ENCODE data around the gene SAXO1.
"Not testable (repeated sequence)": the region's sequence is repeated elsewhere in the genome, so short reads cannot be mapped to it uniquely, and the experiment has no call there.

SAXO1 gene

GRCh38 chr9:18935541-18935940 lies 97.5 kb downstream of the SAXO1 start:
- H2BK120ac ChIP-seq (ENCODE audit: low read depth, low read length), result no peak overlapping the region
- no peak overlapping the region for H3K4me3 ChIP-seq (ENCODE audit: low read length)
- no peaks in the 10 kb centered on the region for H3K79me2 ChIP-seq (ENCODE audit: control insufficient read depth, insufficient read depth, low read length)
- H4K8ac ChIP-seq (ENCODE audit: low read depth, low read length), result no peak overlapping the region
- H3K56ac ChIP-seq (ENCODE audit: low read length), result no peak overlapping the region
- no peak overlapping the region for H2BK15ac ChIP-seq (replicated peaks; ENCODE audit: low read depth)
- DNase-seq, result no peak
- H3K9ac ChIP-seq (ENCODE audit: low read length), result no peak overlapping the region
- H3K36me3 ChIP-seq (ENCODE audit: control insufficient read depth, insufficient read depth, low read length), result no peaks in the 10 kb centered on the region
- no peak overlapping the region for H3K4me2 ChIP-seq (ENCODE audit: low read length)
- H3K18ac ChIP-seq (ENCODE audit: low read length), result no peak overlapping the region
- no peak overlapping the region for H2AK5ac ChIP-seq (ENCODE audit: low read length)
- no peak overlapping the region for H4K5ac ChIP-seq (ENCODE audit: low read length)
- no peak overlapping the region for H3K4ac ChIP-seq (ENCODE audit: low read depth, low read length)
- no CpG with 5 or more reads among the region's 2 CpGs for WGBS (ENCODE audit: extremely low coverage, insufficient coverage, low lambda C conversion rate)
- no peak overlapping the region for H3K23ac ChIP-seq (ENCODE audit: low read length)
- H3K27me3 ChIP-seq (ENCODE audit: insufficient read depth, low read length, poor library complexity), result no peaks in the 10 kb centered on the region
- no peak overlapping the region for H3K27ac ChIP-seq (ENCODE audit: low read depth, low read length)
- H3K4me1 ChIP-seq (ENCODE audit: control insufficient read depth, low read depth, low read length), result no peaks in the 10 kb centered on the region
- no peaks in the 10 kb centered on the region for H3K79me1 ChIP-seq (ENCODE audit: low read length)
- no peak overlapping the region for H2BK5ac ChIP-seq (ENCODE audit: low read length)

GRCh38 chr9:18930611-18931010 lies 102.4 kb downstream of the SAXO1 start:
- DNase-seq, result not testable (repeated sequence)
- WGBS (ENCODE audit: extremely low coverage, insufficient coverage, low lambda C conversion rate), result no CpG with 5 or more reads among the region's 13 CpGs

GRCh38 chr9:18928711-18929110 lies 104.3 kb downstream of the SAXO1 start:
- Histone ChIP-seq H3K4me1 (ENCODE audit: control insufficient read depth, low read depth, low read length) (no peaks in the 10 kb centered on the region), H3K56ac (ENCODE audit: low read length) (no peak overlapping the region), H3K4ac (ENCODE audit: low read depth, low read length) (no peak overlapping the region), H2BK5ac (ENCODE audit: low read length) (no peak overlapping the region), H3K4me3 (ENCODE audit: low read length) (no peak overlapping the region), H3K4me2 (ENCODE audit: low read length) (no peak overlapping the region), H3K18ac (ENCODE audit: low read length) (no peak overlapping the region), H3K9ac (ENCODE audit: low read length) (no peak overlapping the region), H3K27ac (ENCODE audit: low read depth, low read length) (no peak overlapping the region), H3K79me1 (ENCODE audit: low read length) (no peaks in the 10 kb centered on the region), H2AK5ac (ENCODE audit: low read length) (no peak overlapping the region), H4K8ac (ENCODE audit: low read depth, low read length) (no peak overlapping the region), H3K23ac (ENCODE audit: low read length) (no peak overlapping the region), H3K36me3 (ENCODE audit: control insufficient read depth, insufficient read depth, low read length) (no peaks in the 10 kb centered on the region), H4K5ac (ENCODE audit: low read length) (no peak overlapping the region), H2BK120ac (ENCODE audit: low read depth, low read length) (no peak overlapping the region), H3K79me2 (ENCODE audit: control insufficient read depth, insufficient read depth, low read length) (no peaks in the 10 kb centered on the region), H2BK15ac (replicated peaks; ENCODE audit: low read depth) (no peak overlapping the region), H3K27me3 (ENCODE audit: insufficient read depth, low read length, poor library complexity) (no peaks in the 10 kb centered on the region)
- DNase-seq, result no peak
- WGBS (ENCODE audit: extremely low coverage, insufficient coverage, low lambda C conversion rate), result no CpG with 5 or more reads among the region's 7 CpGs

More at GRCh38 chr9:18930611-18931010, 102.4 kb downstream of the SAXO1 start:
- H3K23ac ChIP-seq (ENCODE audit: low read length); H3K4me2 ChIP-seq (ENCODE audit: low read length); H2BK15ac ChIP-seq (replicated peaks; ENCODE audit: low read depth); H3K36me3 ChIP-seq (ENCODE audit: control insufficient read depth, insufficient read depth, low read length); H3K56ac ChIP-seq (ENCODE audit: low read length); H2BK120ac ChIP-seq (ENCODE audit: low read depth, low read length); H4K8ac ChIP-seq (ENCODE audit: low read depth, low read length); H2AK5ac ChIP-seq (ENCODE audit: low read length); H3K27ac ChIP-seq (ENCODE audit: low read depth, low read length); H2BK5ac ChIP-seq (ENCODE audit: low read length); H3K18ac ChIP-seq (ENCODE audit: low read length); H3K27me3 ChIP-seq (ENCODE audit: insufficient read depth, low read length, poor library complexity); H3K4me1 ChIP-seq (ENCODE audit: control insufficient read depth, low read depth, low read length); H3K4ac ChIP-seq (ENCODE audit: low read depth, low read length); H4K5ac ChIP-seq (ENCODE audit: low read length); H3K79me1 ChIP-seq (ENCODE audit: low read length); H3K79me2 ChIP-seq (ENCODE audit: control insufficient read depth, insufficient read depth, low read length); H3K4me3 ChIP-seq (ENCODE audit: low read length); H3K9ac ChIP-seq (ENCODE audit: low read length): not testable (repeated sequence)

- no peak overlapping the region for H3K4me2 ChIP-seq (ENCODE audit: low read length)
- no peak overlapping the region for H2BK15ac ChIP-seq (replicated peaks; ENCODE audit: low read depth)
- no peaks in the 10 kb centered on the region for H3K36me3 ChIP-seq (ENCODE audit: control insufficient read depth, insufficient read depth, low read length)
- DNase-seq, result no peak
- no peaks in the 10 kb centered on the region for H3K79me2 ChIP-seq (ENCODE audit: control insufficient read depth, insufficient read depth, low read length)
- no peak overlapping the region for H3K4me3 ChIP-seq (ENCODE audit: low read length)
- H3K23ac ChIP-seq (ENCODE audit: low read length), result no peak overlapping the region
- no peak overlapping the region for H3K18ac ChIP-seq (ENCODE audit: low read length)
- no peak overlapping the region for H3K56ac ChIP-seq (ENCODE audit: low read length)
- H4K5ac ChIP-seq (ENCODE audit: low read length), result no peak overlapping the region
- no peaks in the 10 kb centered on the region for H3K27me3 ChIP-seq (ENCODE audit: insufficient read depth, low read length, poor library complexity)
- no peak overlapping the region for H2AK5ac ChIP-seq (ENCODE audit: low read length)
- no peak overlapping the region for H2BK5ac ChIP-seq (ENCODE audit: low read length)
- no peak overlapping the region for H3K27ac ChIP-seq (ENCODE audit: low read depth, low read length)
- no peaks in the 10 kb centered on the region for H3K79me1 ChIP-seq (ENCODE audit: low read length)
- H3K4me1 ChIP-seq (ENCODE audit: control insufficient read depth, low read depth, low read length), result no peaks in the 10 kb centered on the region
- no peak overlapping the region for H3K9ac ChIP-seq (ENCODE audit: low read length)
- no peak overlapping the region for H2BK120ac ChIP-seq (ENCODE audit: low read depth, low read length)
- WGBS (ENCODE audit: extremely low coverage, insufficient coverage, low lambda C conversion rate), result no CpG with 5 or more reads among the region's 3 CpGs
- no peak overlapping the region for H3K4ac ChIP-seq (ENCODE audit: low read depth, low read length)
- H4K8ac ChIP-seq (ENCODE audit: low read depth, low read length), result no peak overlapping the region
These were observed 106.5 kb downstream of the SAXO1 start for GRCh38 chr9:18926513-18926912.

GRCh38 chr9:18925880-18926279 lies 107.1 kb downstream of the SAXO1 start:
- no peaks in the 10 kb centered on the region for H3K4me1 ChIP-seq (ENCODE audit: control insufficient read depth, low read depth, low read length)
- DNase-seq, result no peak
- H3K4ac ChIP-seq (ENCODE audit: low read depth, low read length), result no peak overlapping the region
- H4K5ac ChIP-seq (ENCODE audit: low read length), result no peak overlapping the region
- H3K79me1 ChIP-seq (ENCODE audit: low read length), result no peaks in the 10 kb centered on the region
- no peak overlapping the region for H2BK15ac ChIP-seq (replicated peaks; ENCODE audit: low read depth)
- H2BK120ac ChIP-seq (ENCODE audit: low read depth, low read length), result no peak overlapping the region
- H2AK5ac ChIP-seq (ENCODE audit: low read length), result no peak overlapping the region
- H3K4me2 ChIP-seq (ENCODE audit: low read length), result no peak overlapping the region
- no peak overlapping the region for H3K23ac ChIP-seq (ENCODE audit: low read length)
- H3K9ac ChIP-seq (ENCODE audit: low read length), result no peak overlapping the region
- H2BK5ac ChIP-seq (ENCODE audit: low read length), result no peak overlapping the region
- H3K27me3 ChIP-seq (ENCODE audit: insufficient read depth, low read length, poor library complexity), result no peaks in the 10 kb centered on the region
- H3K4me3 ChIP-seq (ENCODE audit: low read length), result no peak overlapping the region
- H3K36me3 ChIP-seq (ENCODE audit: control insufficient read depth, insufficient read depth, low read length), result no peaks in the 10 kb centered on the region
- H3K56ac ChIP-seq (ENCODE audit: low read length), result no peak overlapping the region
- no peak overlapping the region for H4K8ac ChIP-seq (ENCODE audit: low read depth, low read length)
- H3K79me2 ChIP-seq (ENCODE audit: control insufficient read depth, insufficient read depth, low read length), result no peaks in the 10 kb centered on the region
- no peak overlapping the region for H3K18ac ChIP-seq (ENCODE audit: low read length)
- H3K27ac ChIP-seq (ENCODE audit: low read depth, low read length), result no peak overlapping the region

GRCh38 chr9:18923671-18924430 lies 109.2 kb downstream of the SAXO1 start:
- Histone ChIP-seq H3K27me3 (ENCODE audit: insufficient read depth, low read length, poor library complexity) (no peaks in the 10 kb centered on the region), H3K4me1 (ENCODE audit: control insufficient read depth, low read depth, low read length) (no peaks in the 10 kb centered on the region), H3K9ac (ENCODE audit: low read length) (no peak overlapping the region), H2BK5ac (ENCODE audit: low read length) (no peak overlapping the region), H3K56ac (ENCODE audit: low read length) (no peak overlapping the region), H2BK15ac (replicated peaks; ENCODE audit: low read depth) (no peak overlapping the region), H4K8ac (ENCODE audit: low read depth, low read length) (no peak overlapping the region), H3K18ac (ENCODE audit: low read length) (no peak overlapping the region), H3K36me3 (ENCODE audit: control insufficient read depth, insufficient read depth, low read length) (no peaks in the 10 kb centered on the region), H3K79me1 (ENCODE audit: low read length) (no peaks in the 10 kb centered on the region), H3K4me3 (ENCODE audit: low read length) (no peak overlapping the region), H2AK5ac (ENCODE audit: low read length) (no peak overlapping the region), H3K79me2 (ENCODE audit: control insufficient read depth, insufficient read depth, low read length) (no peaks in the 10 kb centered on the region), H2BK120ac (ENCODE audit: low read depth, low read length) (no peak overlapping the region), H3K4ac (ENCODE audit: low read depth, low read length) (no peak overlapping the region), H3K4me2 (ENCODE audit: low read length) (no peak overlapping the region), H3K23ac (ENCODE audit: low read length) (no peak overlapping the region), H4K5ac (ENCODE audit: low read length) (no peak overlapping the region), H3K27ac (ENCODE audit: low read depth, low read length) (no peak overlapping the region)
- WGBS (ENCODE audit: extremely low coverage, insufficient coverage, low lambda C conversion rate), result no CpG with 5 or more reads among the region's 6 CpGs
- DNase-seq, result no peak
